Stimulated activated CD4-positive, alpha-beta T cell treated with anti-CD3 and anti-CD28 coated beads, Interleukin-4, amount 100 ng/mL, for 4 hours (primary cell): ENCODE data around the gene KLHL17.
"Not testable (repeated sequence)": the region's sequence is repeated elsewhere in the genome, so short reads cannot be mapped to it uniquely, and the experiment has no call there.

ENCODE experiments used
- DNase-seq, 2 experiments: peaks; one replicate each; pipeline ENCODE4 v3.0.0-alpha.2; 2020

KLHL17 gene

DNA sequence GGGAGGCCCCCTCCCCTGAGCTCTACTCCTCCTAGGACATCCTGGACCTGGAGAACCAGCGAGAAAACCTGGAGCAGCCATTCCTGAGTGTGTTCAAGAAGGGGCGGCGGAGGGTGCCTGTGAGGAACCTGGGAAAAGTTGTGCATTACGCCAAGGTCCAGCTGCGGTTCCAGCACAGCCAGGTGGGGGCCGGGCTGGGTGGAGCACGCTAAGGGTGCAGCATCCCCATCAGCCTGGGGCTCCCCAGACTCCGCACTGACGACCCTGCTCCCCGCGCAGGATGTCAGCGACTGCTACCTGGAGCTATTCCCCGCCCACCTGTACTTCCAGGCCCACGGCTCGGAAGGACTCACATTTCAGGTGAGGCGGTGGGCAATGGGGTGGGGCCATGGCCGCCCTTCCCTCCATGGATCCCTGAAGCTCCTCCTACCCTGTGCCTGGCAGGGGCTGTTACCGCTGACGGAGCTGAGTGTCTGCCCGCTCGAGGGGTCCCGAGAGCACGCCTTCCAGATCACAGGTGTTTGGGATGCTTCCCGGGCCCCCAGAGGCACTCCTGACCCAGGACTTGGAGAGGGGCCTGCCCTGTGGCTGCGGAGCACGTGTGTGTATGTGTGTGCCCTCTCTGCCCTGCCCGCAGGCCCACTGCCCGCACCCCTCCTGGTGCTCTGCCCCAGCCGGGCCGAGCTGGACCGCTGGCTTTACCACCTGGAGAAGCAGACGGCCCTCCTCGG, 10.0 kb downstream of the KLHL17 start:
- no peak for DNase-seq

DNA sequence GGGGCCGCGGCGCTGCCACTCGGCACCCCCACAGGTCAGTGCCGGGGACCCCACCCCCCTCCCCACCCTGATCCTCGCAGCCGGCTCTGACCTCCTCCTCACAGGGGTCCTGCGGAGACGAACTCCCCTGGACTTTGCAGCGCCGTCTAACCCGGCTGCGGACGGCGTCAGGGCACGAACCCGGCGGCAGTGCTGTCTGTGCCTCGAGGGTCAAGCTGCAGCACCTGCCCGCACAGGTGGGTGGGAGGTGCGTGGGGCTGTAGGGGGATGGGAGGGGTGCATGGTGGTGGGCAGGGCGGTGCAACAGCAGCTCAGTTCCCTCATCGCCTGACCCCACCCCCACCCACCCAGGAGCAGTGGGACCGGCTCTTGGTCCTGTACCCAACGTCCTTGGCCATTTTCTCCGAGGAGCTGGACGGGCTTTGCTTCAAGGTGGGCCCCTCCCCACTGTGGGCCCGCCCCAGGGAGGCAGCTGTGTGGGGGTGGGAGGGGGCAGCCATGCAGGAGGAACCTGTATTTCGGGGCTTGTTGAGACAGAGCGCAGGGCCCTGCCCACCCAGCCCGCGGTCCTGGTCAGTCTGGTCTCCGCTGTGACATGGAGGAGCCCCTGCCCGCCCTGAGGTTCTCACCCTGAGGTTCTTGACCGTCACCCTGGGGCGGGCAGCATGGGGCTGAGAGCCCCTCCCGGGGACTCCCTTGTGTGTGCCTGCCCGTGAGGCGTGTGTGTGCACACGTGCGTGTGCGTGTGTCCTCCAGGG, 10.8 kb downstream of the KLHL17 start:
- no peak for DNase-seq

DNA sequence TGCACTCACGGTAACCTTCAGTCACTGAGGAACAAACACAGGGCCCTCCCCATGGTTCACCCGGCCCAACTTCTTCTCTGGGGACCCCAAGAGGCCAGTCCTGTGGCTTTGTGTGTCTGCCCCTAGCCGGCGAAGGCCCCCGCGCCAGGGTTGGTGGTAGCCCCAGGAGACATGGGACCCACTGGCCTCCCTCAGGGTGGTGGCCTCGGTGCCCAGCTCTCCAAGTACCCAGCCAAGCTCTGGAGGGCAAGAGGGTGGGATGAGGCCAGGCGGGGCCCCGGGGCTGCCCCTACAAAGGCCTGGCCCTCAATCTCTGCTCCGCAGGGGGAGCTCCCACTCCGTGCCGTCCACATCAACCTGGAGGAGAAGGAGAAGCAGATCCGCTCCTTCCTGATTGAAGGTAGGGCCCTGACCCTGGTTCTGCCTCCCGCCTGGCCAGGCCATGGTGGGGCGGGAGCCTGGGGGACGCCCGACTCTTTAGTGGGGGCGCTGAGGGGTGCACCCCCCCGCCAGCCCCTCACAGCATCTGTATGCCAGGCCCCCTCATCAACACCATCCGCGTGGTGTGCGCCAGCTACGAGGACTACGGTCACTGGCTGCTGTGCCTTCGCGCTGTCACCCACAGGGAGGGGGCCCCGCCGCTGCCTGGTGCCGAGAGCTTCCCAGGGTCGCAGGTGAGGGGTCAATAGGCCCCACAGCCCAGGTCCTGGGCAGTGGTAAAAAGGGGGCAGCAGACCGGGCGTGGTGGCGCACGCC, 11.5 kb downstream of the KLHL17 start:
- no peak for DNase-seq

DNA sequence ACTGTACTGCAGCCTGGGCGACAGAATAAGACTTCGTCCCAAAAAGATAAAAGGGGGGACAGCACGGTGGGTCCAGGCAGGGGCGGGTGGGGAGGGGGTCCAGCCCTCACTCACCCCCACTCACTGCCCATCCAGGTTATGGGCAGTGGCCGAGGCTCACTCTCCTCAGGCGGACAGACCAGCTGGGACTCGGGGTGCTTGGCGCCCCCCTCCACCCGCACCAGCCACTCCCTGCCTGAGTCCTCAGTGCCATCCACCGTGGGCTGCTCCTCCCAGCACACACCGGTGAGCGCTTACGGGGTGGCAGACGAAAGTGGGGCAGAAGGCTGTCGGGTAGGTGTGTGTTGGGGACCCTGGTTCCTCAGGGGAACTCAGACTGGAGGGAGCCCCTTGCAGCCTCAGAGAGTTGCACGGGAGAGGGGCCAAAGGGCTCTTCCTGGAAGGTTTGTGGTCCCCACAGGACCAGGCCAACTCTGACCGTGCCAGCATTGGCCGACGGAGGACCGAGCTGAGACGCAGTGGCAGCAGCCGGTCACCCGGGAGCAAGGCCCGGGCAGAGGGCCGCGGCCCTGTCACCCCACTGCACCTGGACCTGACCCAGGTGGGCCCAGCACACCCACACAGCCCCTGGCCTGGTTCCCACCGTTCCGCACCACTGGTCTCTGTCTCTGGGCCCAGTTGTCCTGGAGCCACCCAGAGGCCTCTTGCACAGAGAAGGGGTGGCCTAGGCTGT, 12.5 kb downstream of the KLHL17 start:
- no peak for DNase-seq

DNA sequence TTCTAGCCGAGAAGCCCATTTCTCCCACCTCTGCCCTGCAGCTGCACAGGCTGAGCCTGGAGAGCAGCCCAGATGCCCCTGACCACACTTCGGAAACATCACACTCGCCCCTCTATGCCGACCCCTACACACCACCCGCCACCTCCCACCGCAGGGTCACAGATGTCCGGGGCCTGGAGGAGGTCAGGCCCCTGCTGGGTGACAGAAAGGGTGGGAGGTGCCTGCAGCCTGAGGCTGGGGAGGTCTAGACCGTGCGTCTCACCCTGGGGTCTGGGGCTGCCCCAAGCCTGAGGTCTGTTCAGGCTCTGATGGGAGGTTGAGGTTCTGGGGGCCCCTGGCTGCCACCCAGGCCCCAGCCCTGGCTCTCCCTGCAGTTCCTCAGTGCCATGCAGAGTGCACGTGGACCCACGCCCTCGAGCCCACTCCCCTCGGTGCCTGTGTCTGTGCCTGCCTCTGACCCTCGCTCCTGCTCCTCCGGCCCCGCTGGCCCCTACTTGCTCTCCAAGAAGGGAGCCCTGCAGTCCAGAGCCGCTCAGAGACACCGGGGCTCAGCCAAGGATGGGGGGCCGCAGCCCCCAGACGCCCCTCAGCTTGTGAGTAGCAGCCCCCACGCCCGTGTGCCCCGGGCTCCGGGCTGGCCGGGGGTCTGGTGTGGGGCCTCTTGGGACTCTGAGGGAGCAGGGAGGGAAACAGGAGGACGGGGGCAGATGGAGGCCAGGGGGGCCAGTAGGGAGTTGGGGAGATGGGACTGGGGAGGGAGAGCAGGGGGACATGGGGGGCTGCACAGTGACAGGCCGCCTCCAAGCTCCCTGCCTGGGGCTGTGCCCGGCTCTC, 13.3 kb downstream of the KLHL17 start:
- DNase-seq = no peak

DNA sequence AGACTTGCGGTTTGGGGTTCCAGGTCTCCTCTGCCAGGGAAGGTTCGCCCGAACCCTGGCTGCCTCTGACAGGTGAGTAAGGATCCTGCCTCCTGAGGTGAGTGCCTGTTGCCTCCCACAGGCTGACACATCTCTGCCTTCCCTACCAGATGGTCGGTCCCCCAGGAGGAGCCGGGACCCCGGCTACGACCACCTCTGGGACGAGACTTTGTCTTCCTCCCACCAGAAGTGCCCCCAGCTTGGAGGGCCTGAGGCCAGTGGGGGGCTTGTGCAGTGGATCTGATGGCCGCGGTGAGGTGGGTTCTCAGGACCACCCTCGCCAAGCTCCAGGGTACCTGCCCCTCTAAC, 13.9 kb downstream of the KLHL17 start:
- no peak for DNase-seq

DNA sequence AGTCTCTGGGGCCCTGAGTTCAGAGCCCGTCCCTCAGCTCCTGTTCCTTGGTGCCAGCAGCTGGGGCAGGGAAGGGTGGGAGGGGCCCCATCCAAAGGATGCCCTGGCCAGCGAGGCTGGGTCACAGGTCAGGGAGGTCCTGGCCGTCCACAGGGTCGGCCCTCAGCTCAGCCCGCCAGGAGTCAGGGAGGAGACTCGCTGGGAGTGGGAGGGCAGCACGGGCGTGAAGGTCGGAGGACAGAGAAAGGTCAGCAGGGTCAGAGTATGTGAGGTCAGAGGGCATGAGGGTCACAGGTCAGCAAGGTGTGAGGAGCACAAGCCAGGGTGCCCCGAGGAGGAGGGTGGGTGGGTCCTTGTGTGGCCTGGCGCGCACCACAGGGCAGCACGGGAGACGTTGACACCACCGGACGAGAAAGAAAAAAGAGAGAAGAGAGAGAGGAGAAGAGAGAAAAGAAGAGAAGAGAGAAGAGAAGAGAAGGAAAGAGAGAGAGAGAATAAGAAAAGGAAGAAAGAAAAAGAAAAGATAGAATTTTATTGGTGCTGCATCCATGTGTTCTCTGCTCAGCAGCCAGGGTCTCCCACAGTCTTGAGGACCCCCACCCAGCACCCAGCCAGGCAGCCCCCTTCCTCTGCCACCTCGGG, 14.4 kb downstream of the KLHL17 start:
- no peak for DNase-seq

DNA sequence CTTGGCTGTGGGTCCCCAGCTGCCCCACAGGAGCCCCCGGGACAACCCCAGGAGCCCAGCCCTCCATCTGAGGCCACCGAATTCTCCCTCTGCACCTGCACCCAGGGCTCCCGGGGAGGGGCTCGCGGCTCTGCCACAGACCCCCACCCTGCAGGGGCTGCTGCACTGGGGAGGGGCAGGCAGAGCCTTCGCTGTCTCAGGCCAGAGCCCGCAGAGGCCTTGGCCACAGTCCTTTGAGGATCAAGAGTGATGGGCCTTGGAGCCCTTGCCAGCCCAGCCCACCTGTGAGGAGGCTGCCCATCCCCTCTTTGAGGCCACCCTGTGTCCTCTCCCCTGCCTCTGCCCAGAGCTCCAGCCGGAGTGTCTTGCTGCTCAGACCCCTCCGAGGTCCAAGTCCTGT, 15.0 kb downstream of the KLHL17 start:
- DNase-seq = no peak

DNA sequence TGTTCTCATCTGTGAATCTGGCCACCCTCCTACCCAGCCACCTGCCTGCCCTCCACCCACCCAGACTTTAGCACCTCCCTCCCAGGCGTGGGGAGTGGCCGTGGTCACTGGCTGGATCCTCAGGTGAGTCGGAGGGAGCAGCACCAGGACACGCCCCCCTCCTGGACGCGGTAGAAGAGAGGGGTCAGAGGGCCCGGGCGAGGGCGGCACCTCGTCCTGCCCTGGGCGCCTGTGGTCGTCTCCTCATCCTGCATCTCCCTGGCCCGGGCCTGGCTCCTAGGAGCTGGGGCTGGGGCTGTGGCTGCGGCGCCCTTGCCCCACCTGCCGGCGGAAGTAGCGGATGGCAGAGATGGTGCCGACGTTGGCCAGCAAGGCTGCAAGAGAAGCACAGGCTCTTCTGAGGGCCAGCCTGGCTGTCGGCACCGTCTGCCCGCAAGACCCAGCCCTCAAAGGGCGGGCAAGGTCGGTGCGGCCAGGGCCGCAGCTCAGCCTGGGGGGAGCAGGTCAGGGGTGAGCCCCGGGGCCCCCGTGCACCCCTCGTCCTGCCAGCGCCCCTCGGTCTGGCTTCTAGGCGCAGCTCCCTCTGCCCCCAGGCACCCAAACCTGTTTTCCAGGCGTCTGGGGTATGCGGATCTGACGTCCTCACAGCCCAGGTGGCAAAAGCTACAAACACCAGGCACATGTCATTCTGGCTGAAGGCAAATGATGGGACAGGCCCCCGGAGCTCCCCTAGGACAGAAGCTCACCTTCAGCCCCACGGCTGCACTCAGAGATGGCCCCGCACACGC, 15.7 kb downstream of the KLHL17 start:
- peak; percentile 59 to 63 for DNase-seq

DNA sequence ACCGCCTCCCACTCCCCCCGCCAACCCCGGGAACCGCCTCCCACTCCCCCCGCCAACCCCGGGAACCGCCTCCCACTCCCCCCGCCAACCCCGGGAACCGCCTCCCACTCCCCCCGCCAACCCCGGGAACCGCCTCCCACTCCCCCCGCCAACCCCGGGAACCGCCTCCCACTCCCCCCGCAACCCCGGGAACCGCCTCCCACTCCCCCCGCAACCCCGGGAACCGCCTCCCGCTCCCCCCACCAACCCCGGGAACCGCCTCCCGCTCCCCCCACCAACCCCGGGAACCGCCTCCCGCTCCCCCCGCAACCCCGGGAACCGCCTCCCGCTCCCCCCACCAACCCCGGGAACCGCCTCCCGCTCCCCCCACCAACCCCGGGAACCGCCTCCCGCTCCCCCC, 16.4 kb downstream of the KLHL17 start:
- not testable (repeated sequence) for DNase-seq

DNA sequence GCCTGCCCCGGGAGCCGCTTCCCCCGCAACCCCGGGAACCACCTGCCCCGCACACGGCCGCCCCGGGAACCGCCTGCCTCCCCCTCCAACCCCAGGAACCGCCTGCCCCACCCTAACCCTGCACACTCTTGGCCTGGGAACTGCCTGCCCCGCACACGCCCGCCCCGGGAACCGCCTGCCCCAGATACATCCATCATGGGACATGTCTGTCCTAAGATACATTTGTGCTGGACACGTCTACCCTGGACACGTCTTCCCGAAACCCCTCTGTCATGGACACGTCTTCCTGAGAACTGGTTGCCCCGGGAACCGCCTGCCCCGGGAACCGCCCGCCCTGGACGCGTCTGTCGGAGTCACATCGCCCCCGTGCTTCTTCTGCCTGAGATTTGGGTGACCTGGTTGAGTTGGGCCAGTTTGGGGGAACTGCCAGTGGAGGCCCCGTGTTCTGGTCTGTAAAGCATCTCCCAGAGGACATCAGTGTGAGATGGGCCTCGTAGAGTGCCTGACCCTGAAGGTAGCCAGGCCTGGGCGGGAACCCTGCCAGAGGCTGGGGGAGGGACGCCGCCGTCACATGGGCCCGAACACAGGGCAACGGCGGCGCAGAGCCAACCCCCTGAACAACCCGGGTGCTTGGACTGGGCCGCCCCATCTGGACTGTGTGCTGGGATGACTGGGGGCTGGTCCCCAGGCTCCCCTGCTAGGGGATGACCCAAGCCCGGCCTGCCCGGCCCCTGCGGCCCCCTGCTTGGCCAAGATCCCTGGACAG, 17.9 kb downstream of the KLHL17 start:
- DNase-seq = no peak

DNA sequence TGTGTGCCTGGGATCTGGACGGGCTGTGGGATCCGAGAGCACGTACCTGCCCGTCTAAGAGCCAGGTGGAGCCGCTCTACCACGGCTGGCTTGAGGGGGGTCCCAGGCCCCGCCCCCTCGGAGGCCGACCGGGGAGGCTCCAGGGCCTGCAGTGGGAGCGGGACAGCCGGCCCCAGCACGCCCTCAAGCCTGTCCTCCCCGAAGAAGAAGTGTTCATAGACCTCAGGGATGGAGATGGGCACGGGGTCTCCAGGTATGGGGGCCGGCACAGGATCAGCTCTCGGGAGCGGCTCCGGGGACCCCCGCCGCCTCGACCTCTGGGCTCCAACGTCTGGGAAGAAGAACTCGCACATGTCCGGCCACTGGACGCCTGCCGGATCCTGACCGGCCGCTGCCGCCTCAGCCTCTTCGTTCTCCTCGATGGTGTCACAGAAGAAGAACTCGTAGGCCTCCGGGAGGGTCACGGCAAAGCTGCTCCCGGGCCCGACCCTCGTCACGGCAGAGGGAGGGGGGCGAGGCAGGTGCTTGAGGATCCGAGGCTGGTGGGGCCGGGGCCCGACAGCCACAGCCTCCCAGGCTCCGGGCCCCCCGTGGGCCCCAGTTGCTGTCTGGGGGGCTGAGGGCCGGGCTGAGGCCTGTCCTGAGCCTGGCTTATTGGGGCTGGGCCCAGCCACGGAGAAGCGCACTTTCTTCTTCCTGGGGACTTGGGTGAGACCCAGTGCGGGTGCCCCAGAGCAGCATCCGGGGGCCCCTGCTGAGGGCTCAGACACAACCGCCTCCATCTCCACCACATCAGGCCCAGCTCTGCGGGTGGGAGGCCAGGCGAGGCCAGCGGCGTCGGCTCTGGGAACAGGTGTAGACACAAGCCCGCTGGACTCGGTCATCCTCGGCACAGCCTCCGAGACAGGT, 18.7 kb downstream of the KLHL17 start:
- no peak for DNase-seq

DNA sequence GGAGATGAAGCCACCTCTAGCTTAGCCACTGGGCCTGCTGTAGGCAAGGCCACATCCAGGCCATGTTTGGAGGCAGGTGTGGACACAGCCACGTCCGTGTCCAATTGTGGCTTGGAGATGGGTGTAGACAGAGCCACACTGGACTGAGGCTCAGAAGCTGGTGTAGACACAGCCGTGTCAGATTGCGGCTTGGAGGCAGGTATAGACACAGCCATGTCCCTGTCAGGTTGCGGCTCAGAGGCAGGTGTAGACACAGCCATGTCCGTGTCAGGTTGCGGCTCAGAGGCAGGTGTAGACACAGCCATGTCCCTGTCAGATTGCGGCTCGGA, 19.3 kb downstream of the KLHL17 start:
- DNase-seq = no peak

DNA sequence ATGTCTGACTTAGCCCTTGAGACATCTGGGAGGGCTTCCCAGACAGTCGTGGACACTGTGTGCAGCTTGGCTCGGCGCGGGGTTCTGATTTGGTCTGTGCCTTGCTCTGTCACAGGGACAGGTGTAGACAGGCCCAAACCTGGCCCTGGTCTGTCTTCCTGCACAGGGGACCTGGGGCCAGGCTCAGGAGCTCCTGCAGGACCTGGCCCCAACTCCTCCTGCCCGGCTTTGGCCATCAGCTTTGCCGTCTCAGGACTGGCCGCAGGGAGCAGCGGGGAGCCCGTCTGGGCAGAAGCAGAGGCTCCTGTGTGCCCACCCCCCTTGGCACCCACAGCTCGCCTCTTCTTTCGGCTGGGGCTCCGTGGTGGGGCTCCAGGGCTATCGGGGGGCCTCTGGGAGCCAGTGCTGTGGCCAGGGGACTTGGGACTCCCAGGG, 19.8 kb downstream of the KLHL17 start:
- no peak for DNase-seq

DNA sequence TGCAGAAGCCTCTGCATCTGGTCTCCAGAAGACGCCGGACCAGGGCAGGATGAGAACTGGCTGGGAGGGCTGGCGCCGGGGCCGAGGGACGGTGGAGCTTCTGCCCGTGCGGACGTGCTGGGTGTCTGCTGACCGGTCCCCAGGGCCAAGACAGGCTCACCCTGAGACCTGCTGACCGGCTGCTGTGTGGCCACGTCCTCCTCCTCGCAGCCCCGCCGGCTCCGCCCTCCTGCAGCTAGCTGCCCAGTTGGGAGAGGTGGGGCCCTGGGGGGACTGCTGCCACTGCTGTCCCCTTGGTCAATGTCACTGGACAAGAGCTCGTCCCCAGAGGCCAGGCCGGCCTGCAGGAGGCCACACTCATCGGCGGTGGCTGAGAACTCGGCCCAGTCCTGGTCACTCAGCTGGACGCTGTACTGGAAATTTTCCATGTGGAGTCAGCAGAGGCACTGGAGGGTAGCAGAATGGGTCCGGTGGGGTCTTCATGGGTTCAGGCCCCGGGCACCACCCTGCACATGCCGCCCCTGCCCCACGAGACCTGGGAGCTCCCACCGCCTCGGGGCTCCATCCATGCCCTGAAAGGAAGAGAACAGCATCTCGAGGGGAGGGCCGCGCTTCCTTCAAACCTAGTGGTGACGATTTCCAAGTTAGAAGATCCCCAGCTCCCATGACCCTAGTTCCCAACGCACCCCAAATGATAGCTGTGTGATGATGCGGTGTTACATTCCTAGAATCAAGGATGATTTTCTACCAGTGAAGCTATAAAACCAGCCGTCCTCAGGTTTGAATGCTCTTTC, 20.4 kb downstream of the KLHL17 start:
- DNase-seq = no peak

DNA sequence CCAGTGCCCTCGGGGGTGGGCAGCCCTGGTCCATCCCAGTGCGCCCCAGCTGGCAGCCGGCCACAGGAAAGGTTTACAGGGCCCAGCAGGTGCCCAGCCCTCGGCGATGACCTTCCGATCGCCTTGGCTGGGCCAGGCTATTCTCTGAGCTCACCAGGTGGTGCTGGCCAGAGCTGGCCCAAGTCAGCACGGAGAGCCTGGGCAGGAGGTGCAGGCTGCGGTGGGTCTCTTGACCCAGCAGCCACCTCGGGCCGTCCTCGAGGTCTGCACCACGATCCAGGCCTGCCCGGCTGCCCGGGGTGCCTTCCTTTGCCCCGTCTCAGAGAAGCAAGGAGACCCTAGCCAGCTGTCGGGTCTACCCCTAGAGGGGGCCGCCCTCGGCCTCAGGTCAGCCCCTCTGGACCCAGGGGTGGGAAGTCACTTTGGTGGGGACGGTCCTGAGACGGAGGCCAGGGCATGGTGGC, 21.1 kb downstream of the KLHL17 start:
- DNase-seq = no peak

DNA sequence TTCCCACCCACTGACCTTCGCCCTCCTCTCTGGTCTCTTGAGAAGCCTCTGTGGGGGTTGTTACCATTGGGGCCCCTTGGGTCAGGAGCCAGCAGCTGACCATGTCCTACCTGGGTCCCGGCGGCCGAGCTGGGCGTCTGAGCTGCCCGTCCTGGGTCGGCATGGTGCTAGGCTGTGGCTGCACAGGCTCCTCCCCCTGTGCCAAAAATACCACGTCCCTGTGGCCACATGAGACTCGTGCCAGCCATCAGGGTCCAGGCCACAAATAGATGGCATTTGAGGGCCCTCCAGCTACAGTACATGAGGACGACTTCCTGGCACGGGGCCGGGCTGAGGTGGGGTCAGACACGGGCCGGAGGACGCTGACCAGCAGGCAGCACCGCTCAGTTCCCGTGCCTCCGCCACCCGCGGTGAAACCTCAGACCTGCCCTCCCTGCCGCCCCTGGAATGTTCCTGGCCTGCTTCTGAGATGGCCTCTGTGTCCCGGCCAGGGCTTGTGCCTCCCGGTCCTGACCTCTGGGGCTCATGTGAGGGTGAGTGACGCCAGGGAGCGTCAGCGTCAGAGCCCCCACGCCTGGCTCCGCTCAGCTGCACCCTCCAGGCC, 21.7 kb downstream of the KLHL17 start, which contains the start of gene PERM1:
Gene PERM1, minus strand, starts transcription at position 139 of the 604 bp plus-strand sequence. CDS start 1,064 bp downstream, outside the sequence.
- DNase-seq = no peak
